ENCODE results near the gene HOXB2. TPM values are rescaled to one million over a fixed set of nuclear protein-coding genes. Genes with fewer than 3 reads are reported as not detected.

The HOXB2 gene
- total RNA-seq, 2 experiments from 2014 or later = 4.8 to 4.9 TPM

- H3K9me3 Mint-ChIP-seq = no peaks in the 10 kb centered on the region
- intact Hi-C loops (cut with DNase I, micrococcal nuclease) = no loop called here
- ATAC-seq (ENCODE audit: poor library complexity) (no peak), DNase-seq (no peak)
- H3K4me3 Mint-ChIP-seq = no peak overlapping the region
- no peaks in the 10 kb centered on the region for H3K36me3 Mint-ChIP-seq (ENCODE audit: low read depth)
- ChIA-PET CTCF (interaction anchor here (1.0 kb wide), 1 partner anchor 223 kb away, joined by 7 read pairs; no protein-coding TSS in a partner anchor), POLR2A (no interaction called here)
- no peak for TF ChIP-seq CTCF (IDR thresholded peaks at IDR 0.05)
- Histone ChIP-seq H3K4me3 (ENCODE audit: low read length) (no peak overlapping the region), H3K4me1 (ENCODE audit: insufficient read depth, low read length) (peaks cover 34% of the 10 kb centered on the region), H3K27me3 (ENCODE audit: control insufficient read depth in 1 of 2, insufficient read depth in 2 of 2, low read length in 2 of 2) (peaks cover 10 to 15% of the 10 kb centered on the region in 2 experiments), H3K36me3 (ENCODE audit: insufficient read depth, low read length) (no peaks in the 10 kb centered on the region), H3K27ac (ENCODE audit: low read depth in 1 of 2, low read length in 2 of 2) (no peak overlapping the region), H3K9me3 (ENCODE audit: control insufficient read depth in 1 of 2, insufficient read depth in 1 of 2, low read length in 2 of 2) (no peaks in the 10 kb centered on the region)
- peaks cover 27% of the 10 kb centered on the region for H3K4me1 Mint-ChIP-seq (ENCODE audit: low read depth)
- H3K27me3 Mint-ChIP-seq = peaks cover 57% of the 10 kb centered on the region
- no peak overlapping the region for H3K27ac Mint-ChIP-seq
Observed at GRCh38 chr17:48574505-48575065, 29.7 kb upstream of the HOXB2 start.

- intact Hi-C loops (cut with DNase I, micrococcal nuclease) = no loop called here
Observed at GRCh38 chr17:48571826-48572417, 27.0 kb upstream of the HOXB2 start.

GRCh38 chr17:48571024-48571818, 26.3 kb upstream of the HOXB2 start:
- Histone ChIP-seq H3K4me3 (ENCODE audit: low read length) (no peak overlapping the region), H3K4me1 (ENCODE audit: insufficient read depth, low read length) (peaks cover 10% of the 10 kb centered on the region), H3K9me3 (ENCODE audit: control insufficient read depth in 1 of 2, insufficient read depth in 1 of 2, low read length in 2 of 2) (no peaks in the 10 kb centered on the region), H3K27me3 (ENCODE audit: control insufficient read depth in 1 of 2, insufficient read depth in 2 of 2, low read length in 2 of 2) (peaks cover 3 to 9% of the 10 kb centered on the region in 2 experiments), H3K27ac (ENCODE audit: low read depth in 1 of 2, low read length in 2 of 2) (no peak overlapping the region), H3K36me3 (ENCODE audit: insufficient read depth, low read length) (no peaks in the 10 kb centered on the region)
- Mint-ChIP-seq H3K36me3 (ENCODE audit: low read depth) (no peaks in the 10 kb centered on the region), H3K4me3 (no peak overlapping the region), H3K4me1 (ENCODE audit: low read depth) (peaks cover 5% of the 10 kb centered on the region), H3K27me3 (peaks cover 31% of the 10 kb centered on the region), H3K9me3 (no peaks in the 10 kb centered on the region), H3K27ac (no peak overlapping the region)
- ATAC-seq (ENCODE audit: poor library complexity) (no peak), DNase-seq (no peak)
- intact Hi-C loops (cut with DNase I, micrococcal nuclease) = no loop called here
- TF ChIP-seq CTCF (IDR thresholded peaks at IDR 0.05) = no peak
- ChIA-PET CTCF (no interaction called here), POLR2A (no interaction called here)

More at GRCh38 chr17:48571826-48572417, 27.0 kb upstream of the HOXB2 start:
- Histone ChIP-seq H3K36me3 (ENCODE audit: insufficient read depth, low read length) (no peaks in the 10 kb centered on the region), H3K27ac (ENCODE audit: low read depth in 1 of 2, low read length in 2 of 2) (no peak overlapping the region), H3K27me3 (ENCODE audit: control insufficient read depth in 1 of 2, insufficient read depth in 2 of 2, low read length in 2 of 2) (peaks cover 3 to 9% of the 10 kb centered on the region in 2 experiments), H3K9me3 (ENCODE audit: control insufficient read depth in 1 of 2, insufficient read depth in 1 of 2, low read length in 2 of 2) (no peaks in the 10 kb centered on the region), H3K4me3 (ENCODE audit: low read length) (no peak overlapping the region), H3K4me1 (ENCODE audit: insufficient read depth, low read length) (peaks cover 15% of the 10 kb centered on the region)
- H3K4me3 Mint-ChIP-seq = no peak overlapping the region
- no peak for DNase-seq
- POLR2A ChIA-PET = no interaction called here
- CTCF ChIA-PET = no interaction called here
- TF ChIP-seq CTCF (IDR thresholded peaks at IDR 0.05) = no peak
- H3K27me3 Mint-ChIP-seq = peaks cover 34% of the 10 kb centered on the region
- H3K4me1 Mint-ChIP-seq (ENCODE audit: low read depth) = peaks cover 9% of the 10 kb centered on the region
- no peak overlapping the region for H3K27ac Mint-ChIP-seq
- H3K36me3 Mint-ChIP-seq (ENCODE audit: low read depth) = no peaks in the 10 kb centered on the region
- no peak for ATAC-seq (ENCODE audit: poor library complexity)
- H3K9me3 Mint-ChIP-seq = no peaks in the 10 kb centered on the region

All from CD4-positive, alpha-beta T cell (primary cell).